H1 (cell line): ENCODE results near the gene RPL26. TPM values are rescaled to one million over a fixed set of nuclear protein-coding genes. Genes with fewer than 3 reads are reported as not detected.

Source experiments
- polyA plus RNA-seq, 7 experiments: library from polyadenylated mRNA; depleted of rRNA in 3 of 7; stranded (reverse) in 5 of 7; unstranded in 2 of 7; fragments of >200 nt in 5 of 7; fragments of 200-250 nt in 2 of 7; gene quantifications; 1 replicate in 5 of 7; 2 replicates in 1 of 7; 4 replicates in 1 of 7; pipeline versions ENCODE4 v1.2.1 to v1.2.3, GENCODE V29; 2011 to 2013; ENCODE audit warnings: missing spikeins in 2 of 7, mixed read lengths in 2 of 7
- small RNA-seq: library from polyadenylated mRNA; stranded (forward); fragments of <200 nt; extraction: miRNeasy Mini kit (QIAGEN cat#:217004); gene quantifications from one replicate; pipeline ENCODE3, GENCODE V24; 2013; ENCODE audit not compliant: insufficient read depth
- total RNA-seq: library from RNA; stranded (reverse); fragmentation: NEBNext Ultra II Directional; extraction: Animal tissue kit (Norgen Biotek cat#: 25700); gene quantifications from 2 replicates; pipeline ENCODE4 v1.2.1, GENCODE V29; 2021

RPL26 gene
- total and polyA plus RNA-seq, 2 of the 8 experiments (the other 6 are each of a cell fraction or from before 2014, with no cell fraction given): 1,963 to 2,554 TPM

Small RNA genes within 50 kb of the gene (small RNA-seq; reads per million reads assigned to genes)
- gene RF00265: not detected

Other genes with a start within 250 kb of the RPL26 start
- 38.0 and 39.9 TPM in 2 replicates for gene PER1, start 230.8 kb downstream of the RPL26 start, total RNA-seq
- 9.6 and 17.3 TPM in 2 replicates for gene PER1, start 230.8 kb downstream of the RPL26 start, polyA plus RNA-seq (2011; rRNA removed)
- gene VAMP2, start 220.2 kb downstream of the RPL26 start, total RNA-seq: 19.0 and 20.5 TPM in 2 replicates
- gene VAMP2, start 220.2 kb downstream of the RPL26 start, polyA plus RNA-seq (2011; rRNA removed): 19.3 and 25.2 TPM in 2 replicates
- gene TMEM107, start 206.8 kb downstream of the RPL26 start, total RNA-seq: 17.3 and 17.9 TPM in 2 replicates
- 21.4 and 21.5 TPM in 2 replicates for gene TMEM107, start 206.8 kb downstream of the RPL26 start, polyA plus RNA-seq (2011; rRNA removed)
- gene BORCS6, start 193.0 kb downstream of the RPL26 start, total RNA-seq: 3.6 and 4.6 TPM in 2 replicates
- 3.3 and 3.8 TPM in 2 replicates for gene BORCS6, start 193.0 kb downstream of the RPL26 start, polyA plus RNA-seq (2011; rRNA removed)
- 154 and 160 TPM in 2 replicates for gene AURKB, start 172.6 kb downstream of the RPL26 start, total RNA-seq
- gene AURKB, start 172.6 kb downstream of the RPL26 start, polyA plus RNA-seq (2011; rRNA removed): 102 and 171 TPM in 2 replicates
- 33.7 and 39.8 TPM in 2 replicates for gene CTC1, start 135.1 kb downstream of the RPL26 start, total RNA-seq
- 19.4 and 32.2 TPM in 2 replicates for gene CTC1, start 135.1 kb downstream of the RPL26 start, polyA plus RNA-seq (2011; rRNA removed)
- 238 and 248 TPM in 2 replicates for gene PFAS, start 133.9 kb downstream of the RPL26 start, total RNA-seq
- gene PFAS, start 133.9 kb downstream of the RPL26 start, polyA plus RNA-seq (2011; rRNA removed): 88.4 and 120 TPM in 2 replicates
- gene RANGRF, start 94.5 kb downstream of the RPL26 start, total RNA-seq: 36.9 and 39.4 TPM in 2 replicates
- 49.6 and 52.8 TPM in 2 replicates for gene RANGRF, start 94.5 kb downstream of the RPL26 start, polyA plus RNA-seq (2011; rRNA removed)
- 3.6 and 5.8 TPM in 2 replicates for gene SLC25A35, start 87.8 kb downstream of the RPL26 start, total RNA-seq
- 4.2 and 6.0 TPM in 2 replicates for gene SLC25A35, start 87.8 kb downstream of the RPL26 start, polyA plus RNA-seq (2011; rRNA removed)
- gene ARHGEF15, start 73.0 kb downstream of the RPL26 start, total RNA-seq: 0.67 and 1.8 TPM in 2 replicates
- gene ARHGEF15, start 73.0 kb downstream of the RPL26 start, polyA plus RNA-seq (2011; rRNA removed): 4.1 and 9.3 TPM in 2 replicates
- not detected in 2 replicates for gene ODF4, start 43.4 kb downstream of the RPL26 start, total RNA-seq
- gene ODF4, start 43.4 kb downstream of the RPL26 start, polyA plus RNA-seq (2011; rRNA removed): not detected in 2 replicates
- gene RNF222, start 14.6 kb upstream of the RPL26 start, total RNA-seq: not detected in 2 replicates
- not detected in 2 replicates for gene RNF222, start 14.6 kb upstream of the RPL26 start, polyA plus RNA-seq (2011; rRNA removed)
- gene NDEL1, start 52.7 kb upstream of the RPL26 start, total RNA-seq: 31.3 and 32.9 TPM in 2 replicates
- gene NDEL1, start 52.7 kb upstream of the RPL26 start, polyA plus RNA-seq (2011; rRNA removed): 31.1 and 31.2 TPM in 2 replicates
- gene MYH10, start 247.5 kb upstream of the RPL26 start, total RNA-seq: 283 and 289 TPM in 2 replicates
- 64.1 and 80.8 TPM in 2 replicates for gene MYH10, start 247.5 kb upstream of the RPL26 start, polyA plus RNA-seq (2011; rRNA removed)